GM18508 (cell line): ENCODE data around the gene CGNL1.

Experiments used
- ATAC-seq: cut with Tn5 transposase; IDR thresholded peaks from one replicate; pipeline ENCODE4 v1.9.1; 2021; ENCODE audit warnings: moderate number of reproducible peaks; ENCODE audit not compliant: insufficient read depth, unreplicated experiment

CGNL1 gene

GRCh38 chr15:57352535-57353316, 23.6 kb upstream of the CGNL1 start:
- no peak for ATAC-seq

DNA sequence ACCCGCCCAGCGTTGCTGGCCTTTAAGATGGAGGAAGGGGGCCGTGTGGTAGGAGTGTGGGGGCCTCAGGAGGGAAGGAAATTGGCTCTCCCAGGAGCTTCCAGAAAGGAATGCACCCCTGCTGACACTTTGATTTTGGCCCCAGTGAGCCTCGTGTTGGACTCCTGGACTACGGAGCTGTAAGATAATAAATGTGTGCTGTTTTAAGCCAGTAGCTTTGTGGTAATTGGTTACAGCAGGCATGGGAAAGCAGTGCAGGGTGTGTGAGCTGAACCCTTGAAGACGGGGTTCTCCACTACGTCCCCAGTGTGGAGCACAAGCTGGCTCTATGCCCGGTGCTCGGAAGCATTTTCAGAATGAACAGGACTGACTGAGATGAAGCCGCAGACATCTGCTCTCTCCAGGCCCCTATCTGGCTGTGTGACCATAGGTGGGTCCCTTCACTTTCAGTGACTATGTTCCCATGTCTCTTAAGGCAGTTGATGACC, 22.9 kb upstream of the CGNL1 start:
- no peak for ATAC-seq

GRCh38 chr15:57354436-57355123, 21.7 kb upstream of the CGNL1 start:
- no peak for ATAC-seq

GRCh38 chr15:57355259-57355658, 21.0 kb upstream of the CGNL1 start:
- no peak for ATAC-seq

DNA sequence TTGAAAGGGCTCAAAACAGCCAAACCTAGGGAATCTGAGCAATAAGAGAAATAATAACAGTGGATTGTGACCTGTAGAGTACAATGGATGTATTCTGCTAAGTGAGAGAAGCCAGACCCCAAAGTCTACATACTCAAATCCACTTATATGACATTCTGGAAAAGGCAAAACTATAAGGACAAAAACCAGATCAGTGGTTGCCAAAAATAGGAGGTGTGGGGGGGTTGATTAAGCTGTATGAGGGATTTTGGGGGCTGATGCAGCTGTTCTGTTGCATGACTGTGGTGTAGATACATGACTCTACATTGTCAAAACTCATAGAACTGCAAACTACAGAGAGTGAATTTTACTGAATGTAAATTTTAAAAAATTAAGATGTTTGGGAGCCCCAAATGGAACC, 20.1 kb upstream of the CGNL1 start:
- ATAC-seq = no peak

GRCh38 chr15:57356636-57357035, 19.7 kb upstream of the CGNL1 start:
- no peak for ATAC-seq

DNA sequence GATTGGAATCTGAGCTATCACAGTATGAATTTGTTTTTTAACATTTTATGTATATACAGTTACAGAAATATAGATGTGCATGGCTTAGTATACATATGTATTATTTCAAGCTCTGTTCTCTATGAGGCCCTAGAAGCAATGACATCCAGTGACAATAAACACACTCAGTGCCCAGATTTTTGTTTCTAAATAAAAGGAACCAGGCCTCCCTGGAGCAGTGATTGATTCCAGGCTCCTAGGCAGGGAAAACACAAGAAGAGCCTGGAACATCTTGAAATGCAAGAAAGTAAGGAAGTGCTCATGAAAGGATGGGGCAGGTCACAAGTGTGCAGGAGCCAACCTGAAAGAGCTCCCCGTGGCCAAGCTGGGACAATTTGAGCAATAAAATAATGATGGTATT, 18.5 kb upstream of the CGNL1 start:
- no peak for ATAC-seq

- ATAC-seq = no peak
These were observed 17.7 kb upstream of the CGNL1 start for GRCh38 chr15:57358571-57358970.

DNA sequence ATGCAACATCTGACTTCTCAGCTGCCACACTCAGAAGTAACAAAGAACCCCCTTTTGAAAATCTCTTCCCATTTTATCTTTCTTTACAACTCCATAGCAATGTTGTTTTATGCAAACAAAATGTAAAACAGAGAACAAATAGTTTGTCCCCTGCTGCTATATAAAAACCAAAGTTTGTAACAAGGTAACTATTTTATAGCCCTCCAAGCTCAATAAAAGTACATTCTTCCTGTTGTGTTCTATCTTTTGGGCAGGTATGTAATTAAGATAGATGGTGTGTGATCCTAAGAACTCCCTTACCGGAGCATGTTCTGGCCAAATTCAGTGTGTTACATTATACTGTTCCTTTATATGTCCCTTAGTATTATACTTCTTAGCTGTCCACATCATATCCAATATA, 12.6 kb upstream of the CGNL1 start:
- ATAC-seq = no peak

DNA sequence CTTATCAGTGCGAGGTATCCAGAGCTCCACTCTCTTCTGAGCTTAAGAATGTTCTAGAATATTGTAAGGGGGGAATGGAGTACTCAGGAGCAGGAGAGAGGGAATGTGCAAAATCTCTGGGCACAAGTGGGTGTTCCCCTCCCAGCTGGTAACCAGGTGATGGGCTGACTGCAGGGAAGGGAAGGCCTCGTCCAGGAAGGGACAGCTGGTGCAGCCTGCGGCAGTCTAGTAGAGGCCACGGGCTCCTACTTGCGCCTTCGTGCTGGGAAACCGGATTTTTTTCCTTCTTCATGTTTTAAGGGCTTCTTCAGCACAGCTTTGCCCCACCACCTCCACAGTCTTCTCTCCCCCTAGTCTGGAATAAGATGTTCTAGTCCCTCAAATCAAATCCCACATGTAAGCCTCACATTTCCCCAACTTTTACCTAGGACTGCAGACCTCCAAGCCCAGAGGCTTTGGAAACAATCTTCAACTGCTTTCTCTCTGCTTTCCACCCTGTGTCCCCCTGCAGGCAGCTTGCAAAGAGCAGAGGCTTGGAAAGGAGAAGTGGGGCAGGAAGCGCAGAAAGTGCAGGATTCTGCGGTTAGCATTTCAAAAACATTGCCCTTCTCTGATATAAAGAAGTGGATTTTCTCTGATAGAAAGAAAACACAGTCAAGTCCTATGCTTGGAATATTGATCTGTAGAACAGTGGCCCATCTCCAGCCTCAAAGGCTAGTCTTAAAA, 11.9 kb upstream of the CGNL1 start:
- no peak for ATAC-seq

GRCh38 chr15:57367556-57367955, 8.7 kb upstream of the CGNL1 start:
- ATAC-seq = no peak

DNA sequence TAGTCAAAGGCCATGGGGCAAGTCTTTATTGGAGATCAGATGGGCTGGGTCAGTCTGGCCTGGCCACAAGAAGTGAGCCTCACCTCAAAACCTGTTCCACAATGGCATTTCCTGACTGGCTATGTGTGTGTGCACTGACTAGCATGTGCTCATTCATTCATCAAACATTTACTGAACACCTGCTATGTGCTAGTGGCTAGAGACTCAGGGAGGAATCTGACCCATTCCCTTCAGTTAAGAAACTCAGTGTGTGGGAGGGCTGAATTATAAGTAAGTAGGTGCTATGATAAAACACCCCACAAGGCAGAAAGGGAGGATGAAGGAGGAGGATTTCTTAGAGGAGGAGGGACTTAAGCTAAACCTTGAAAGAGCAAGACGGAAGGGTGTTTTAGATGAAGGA, 5.4 kb upstream of the CGNL1 start:
- ATAC-seq = no peak

DNA sequence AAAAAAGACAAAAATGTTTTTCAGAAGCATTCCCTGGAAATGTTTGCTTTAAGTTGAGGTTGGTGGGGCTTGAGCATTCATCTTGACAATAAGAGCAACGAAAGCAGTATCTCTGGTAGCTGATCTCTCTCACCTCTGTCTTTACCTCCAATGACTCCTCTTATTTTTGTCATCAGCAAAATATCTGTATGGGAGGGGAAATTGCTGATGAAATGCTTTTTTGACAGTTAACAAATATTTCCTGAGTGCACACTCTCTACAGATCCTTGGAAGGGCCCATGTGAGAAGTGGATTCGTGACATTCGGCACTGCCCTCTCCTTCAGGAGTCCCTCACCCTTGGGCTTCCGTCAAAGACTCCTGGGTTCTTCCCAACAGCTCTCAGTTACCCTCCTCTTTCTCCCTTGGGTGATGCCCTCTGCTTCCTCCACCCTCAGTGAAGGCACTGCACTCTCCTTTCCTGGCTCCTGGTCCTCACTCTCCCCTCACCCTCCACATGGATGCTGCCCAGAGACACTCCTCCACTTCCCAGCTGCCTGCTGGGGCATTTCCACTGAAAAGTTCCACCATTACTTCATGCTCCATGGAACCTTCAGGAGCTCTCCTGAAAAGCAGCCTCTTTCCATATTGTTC, 2.9 kb upstream of the CGNL1 start:
- ATAC-seq = no peak

DNA sequence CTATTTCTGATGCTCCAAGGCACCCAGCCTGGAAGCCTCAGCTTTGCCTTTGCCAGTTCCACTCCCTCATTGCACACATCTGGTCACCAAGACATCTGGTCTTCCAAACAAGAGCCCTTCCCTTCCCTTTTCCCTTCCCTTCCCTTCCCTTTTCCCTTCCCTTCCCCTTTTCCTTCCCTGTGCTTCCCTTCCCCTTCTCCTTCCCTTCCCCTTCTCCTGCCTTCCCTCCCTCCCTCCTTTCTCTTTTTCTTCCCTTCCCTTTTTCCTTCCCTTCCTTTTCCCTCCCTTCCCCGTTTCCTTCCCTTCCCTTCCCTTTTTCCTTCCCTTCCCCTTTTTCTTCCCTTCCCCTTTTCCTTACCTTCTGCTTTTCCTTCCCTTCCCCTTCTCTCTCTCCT, 2.4 kb upstream of the CGNL1 start:
- ATAC-seq = no peak

DNA sequence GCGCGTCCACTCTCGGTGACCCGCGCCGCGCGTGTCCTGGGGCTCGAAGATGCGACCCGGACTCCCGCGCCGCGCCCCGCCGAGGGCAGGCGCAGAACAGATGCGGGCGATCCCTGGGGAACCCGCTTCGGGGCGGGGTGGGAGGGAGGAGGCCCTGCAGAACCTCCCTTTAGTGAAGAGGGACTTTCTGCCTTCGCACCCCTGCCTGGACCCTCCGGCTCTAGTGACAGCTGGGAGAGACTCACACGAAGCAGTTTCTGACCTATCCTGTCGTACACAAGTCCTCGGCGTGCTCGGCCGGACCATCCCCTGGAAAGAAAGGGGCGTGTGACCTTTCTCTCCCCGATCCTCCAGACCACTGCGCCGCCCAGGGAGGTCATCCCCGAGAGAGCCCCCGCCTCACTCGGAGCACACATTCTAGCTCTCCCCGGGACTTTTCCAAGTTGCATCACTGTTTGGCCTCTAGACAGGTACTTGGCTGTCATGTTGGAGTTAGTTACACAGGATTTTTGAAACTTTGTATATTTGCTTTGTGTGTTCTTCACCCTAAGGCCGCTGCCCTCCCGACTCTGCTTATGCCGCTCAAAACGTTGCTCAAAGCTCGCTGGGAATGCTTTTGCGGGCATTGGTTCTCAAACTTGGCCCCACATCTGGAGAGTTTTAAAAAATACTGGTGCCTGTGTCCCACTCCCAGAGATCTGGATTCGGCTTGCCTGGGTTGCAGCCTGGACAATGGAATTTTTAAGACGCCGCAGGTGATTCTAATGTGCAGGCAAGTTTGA, 582 bp downstream of the CGNL1 start:
- no peak for ATAC-seq

DNA sequence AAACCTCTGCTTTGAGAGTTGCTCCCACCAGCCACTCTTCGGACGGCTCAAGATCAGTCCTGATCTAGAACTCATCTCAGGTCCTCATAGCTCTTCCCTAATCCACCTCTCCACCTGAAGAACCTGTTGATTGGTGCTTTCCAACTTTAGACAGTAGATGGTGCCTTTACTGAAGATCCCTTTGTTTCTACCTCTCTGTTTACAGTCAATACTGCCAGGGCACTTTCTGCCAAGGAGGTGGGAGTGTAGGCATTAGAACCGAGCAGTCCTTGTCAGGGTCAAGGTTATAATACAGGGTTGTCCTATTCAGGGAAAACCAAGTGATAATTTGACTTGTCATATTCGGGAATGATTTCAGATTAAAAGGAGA, 1.2 kb downstream of the CGNL1 start:
- no peak for ATAC-seq

DNA sequence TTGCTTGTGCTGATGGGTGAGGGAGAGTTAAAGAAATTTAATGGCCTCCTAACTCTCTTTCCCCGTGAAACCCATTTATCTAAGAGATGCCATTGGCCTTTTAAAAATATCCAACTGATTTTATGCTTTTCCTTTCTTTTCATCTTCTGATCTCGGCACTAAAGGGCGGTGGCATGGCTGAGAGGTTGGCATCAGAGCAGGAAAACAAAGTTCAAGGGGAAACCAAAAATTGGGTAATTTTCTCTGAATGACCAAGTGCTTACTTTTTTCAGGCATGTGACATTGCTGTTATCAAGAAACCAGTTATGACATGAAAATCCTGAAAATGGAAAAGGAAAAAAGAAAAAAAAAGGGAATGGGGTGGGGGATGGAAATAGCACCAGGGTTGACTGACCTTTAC, 3.2 kb downstream of the CGNL1 start:
- ATAC-seq = no peak

DNA sequence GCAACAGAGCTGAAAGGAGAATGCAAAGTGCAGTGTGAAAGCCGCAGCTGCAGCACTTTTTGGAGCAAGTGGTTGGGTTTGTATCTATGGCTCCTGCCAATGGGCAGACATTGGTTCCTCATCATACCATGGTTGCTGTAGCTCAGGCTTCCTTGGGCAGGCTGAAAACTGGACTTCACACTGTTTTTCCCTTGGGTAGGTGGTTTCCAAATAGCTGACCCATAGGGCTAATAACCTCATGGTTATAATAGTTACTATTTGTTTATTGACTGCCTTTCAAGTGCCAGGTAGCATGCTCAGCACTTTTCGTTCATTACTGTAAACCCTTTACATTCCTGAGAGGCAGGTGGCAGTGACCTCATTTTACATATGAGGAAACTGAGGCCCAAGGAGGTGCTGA, 4.5 kb downstream of the CGNL1 start:
- no peak for ATAC-seq

DNA sequence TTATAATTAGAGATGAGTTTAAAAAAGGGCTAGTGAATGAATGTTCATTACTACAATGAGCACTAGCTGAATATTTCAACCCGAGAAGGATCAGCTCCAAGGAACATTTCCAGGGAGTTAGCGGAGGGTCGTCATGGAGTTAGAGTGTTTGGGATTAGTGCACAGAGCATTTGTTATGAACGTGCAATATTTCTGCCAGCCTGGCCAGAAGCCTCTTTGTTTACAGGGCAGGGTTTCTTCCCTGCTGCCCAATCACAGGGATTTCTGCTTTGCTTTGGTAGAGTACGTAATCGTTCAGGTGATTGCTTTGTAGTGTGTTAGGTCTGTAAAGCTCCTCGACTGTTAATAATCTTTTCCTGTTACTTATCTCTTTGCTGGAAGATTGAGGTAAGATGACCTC, 5.9 kb downstream of the CGNL1 start:
- ATAC-seq = no peak

- ATAC-seq = no peak
These were observed 6.7 kb downstream of the CGNL1 start for GRCh38 chr15:57382969-57383368.
